Measurements from ENCODE around the gene MSI2.

The MSI2 gene

DNA sequence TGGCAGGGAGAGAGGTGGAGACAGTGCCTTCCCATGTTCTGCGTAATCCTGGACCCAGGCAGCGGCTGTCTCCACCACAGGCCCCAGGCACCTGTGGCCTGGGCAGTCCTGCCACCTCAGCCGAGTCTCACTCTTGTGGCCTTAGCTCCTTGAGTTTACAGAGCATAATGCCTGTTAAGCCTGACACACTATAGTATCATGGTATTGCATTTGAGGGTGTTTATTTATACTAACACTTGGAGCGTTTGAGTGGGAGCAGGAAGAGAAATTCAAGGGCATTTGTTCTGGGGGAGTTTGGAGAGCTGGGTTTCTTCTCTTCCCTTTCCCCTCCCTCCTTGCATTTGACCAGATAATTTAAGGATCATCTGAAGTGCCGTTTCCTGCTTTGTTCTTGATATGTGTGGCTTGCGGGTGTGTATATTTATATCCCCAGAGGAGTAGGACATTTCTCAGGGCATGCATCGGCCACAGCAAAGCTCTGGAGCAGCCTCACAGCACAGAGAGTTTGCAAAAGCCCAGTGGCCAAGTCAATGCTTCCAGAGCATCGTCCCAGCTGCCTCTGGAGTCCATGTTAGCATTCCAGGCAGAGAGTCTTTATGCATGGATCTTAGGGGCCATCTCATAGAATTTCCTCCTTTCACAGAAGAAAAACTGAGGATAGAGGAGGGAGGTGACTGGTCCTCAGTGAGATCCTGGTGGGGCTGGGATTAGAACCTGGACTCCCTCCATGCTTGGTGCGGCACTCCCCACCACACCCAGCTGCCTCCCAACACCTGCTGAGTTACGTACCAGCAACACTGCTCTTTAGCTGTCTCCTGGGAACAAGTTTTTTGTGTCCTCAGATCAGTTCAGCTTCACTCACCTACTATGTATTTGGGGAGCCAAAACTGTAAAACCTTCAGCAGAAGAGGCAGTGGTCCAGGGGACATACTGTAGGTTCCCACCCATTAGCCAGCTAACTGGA, 266.0 kb downstream of the MSI2 start:
- H3K9me3 Mint-ChIP-seq, result no peaks in the 10 kb centered on the region
- peaks cover 38% of the 10 kb centered on the region for H3K4me1 Mint-ChIP-seq
- no peaks in the 10 kb centered on the region for H3K27me3 Mint-ChIP-seq
- no peak overlapping the region for H3K27ac Mint-ChIP-seq
- H3K36me3 Mint-ChIP-seq, result peaks cover 6% of the 10 kb centered on the region
- no peak overlapping the region for H3K4me3 Mint-ChIP-seq
- ATAC-seq, result no peak

GRCh38 chr17:57523926-57524632, 267.8 kb downstream of the MSI2 start:
- Mint-ChIP-seq H3K36me3 (peaks cover under 1% of the 10 kb centered on the region), H3K4me1 (peaks cover 38% of the 10 kb centered on the region), H3K4me3 (no peak overlapping the region), H3K27ac (peak overlapping the region; percentile 68), H3K27me3 (no peaks in the 10 kb centered on the region), H3K9me3 (no peaks in the 10 kb centered on the region)
- no peak for ATAC-seq

- H3K4me1 Mint-ChIP-seq, result peaks cover 38% of the 10 kb centered on the region
- no peaks in the 10 kb centered on the region for H3K36me3 Mint-ChIP-seq
- ATAC-seq, result peak; percentile 45
- H3K27me3 Mint-ChIP-seq, result no peaks in the 10 kb centered on the region
- H3K4me3 Mint-ChIP-seq, result no peak overlapping the region
- no peaks in the 10 kb centered on the region for H3K9me3 Mint-ChIP-seq
- H3K27ac Mint-ChIP-seq, result no peak overlapping the region
These were observed 268.7 kb downstream of the MSI2 start for GRCh38 chr17:57524839-57525568.

DNA sequence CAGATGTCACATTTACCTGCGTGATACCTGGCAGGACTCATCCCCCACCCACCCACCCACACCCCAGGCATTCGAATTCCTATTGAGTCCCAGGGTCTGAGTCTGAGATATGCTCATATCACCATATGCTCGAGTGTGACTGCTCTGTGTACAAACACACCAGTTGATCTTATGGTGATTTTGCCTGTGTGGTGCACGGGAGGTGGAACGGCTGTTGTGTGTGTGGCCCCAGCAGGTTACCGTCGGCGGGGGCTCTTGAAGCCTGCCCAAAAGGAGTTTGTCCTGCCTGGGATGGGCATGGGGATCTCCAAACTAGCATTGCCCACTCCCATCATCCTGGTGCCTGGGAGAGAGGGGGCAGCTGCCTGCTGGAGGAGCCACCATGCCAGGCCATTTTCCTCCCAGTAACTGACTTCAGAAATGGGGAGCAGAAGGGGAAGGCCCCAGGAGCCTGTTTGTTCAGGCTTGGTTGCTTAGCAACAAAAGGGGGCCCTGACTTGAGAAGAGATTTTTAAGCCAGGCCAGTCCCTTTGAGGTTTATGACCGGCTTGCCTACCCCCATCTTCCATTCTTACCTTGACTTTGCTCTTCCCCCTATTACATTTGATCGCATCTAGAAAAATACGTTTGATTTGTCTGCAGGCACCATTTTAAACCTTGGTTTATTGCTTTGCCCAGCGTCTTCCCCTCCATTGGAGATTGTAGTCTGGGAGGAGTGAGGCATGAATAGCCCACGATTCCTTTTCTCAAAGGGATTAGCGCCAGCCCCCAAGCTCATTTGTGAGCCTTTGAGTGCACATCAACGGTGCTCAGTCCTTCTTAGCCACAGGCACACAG, 271.1 kb downstream of the MSI2 start:
- Mint-ChIP-seq H3K4me3 (no peak overlapping the region), H3K9me3 (no peaks in the 10 kb centered on the region), H3K4me1 (peaks cover 36% of the 10 kb centered on the region), H3K27ac (no peak overlapping the region), H3K36me3 (peaks cover 13% of the 10 kb centered on the region), H3K27me3 (no peaks in the 10 kb centered on the region)
- no peak for ATAC-seq

GRCh38 chr17:57528058-57528451, 271.7 kb downstream of the MSI2 start:
- Mint-ChIP-seq H3K4me3 (no peak overlapping the region), H3K27ac (no peak overlapping the region), H3K36me3 (peaks cover 19% of the 10 kb centered on the region), H3K27me3 (no peaks in the 10 kb centered on the region), H3K9me3 (no peaks in the 10 kb centered on the region), H3K4me1 (peaks cover 42% of the 10 kb centered on the region)
- ATAC-seq, result no peak

DNA sequence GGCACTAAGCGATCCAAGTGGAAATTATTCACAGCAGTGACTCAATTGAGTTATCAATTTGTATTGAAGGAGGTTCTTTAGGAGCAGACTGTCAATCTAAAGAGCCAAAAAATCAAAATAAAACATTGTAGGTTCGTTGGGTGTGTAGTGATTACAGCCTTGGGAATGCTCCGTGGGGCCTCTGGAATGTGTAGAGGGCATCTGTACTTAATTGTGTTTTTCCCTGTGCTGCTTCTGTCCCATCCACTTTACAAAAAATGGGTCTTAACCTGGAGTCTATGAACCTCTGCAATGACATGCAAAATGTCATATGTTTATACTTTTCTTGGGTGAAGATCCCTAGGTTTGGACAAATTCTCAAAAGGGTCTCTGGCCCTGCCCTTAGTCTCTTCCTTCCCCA, 273.7 kb downstream of the MSI2 start:
- H3K27me3 Mint-ChIP-seq, result no peaks in the 10 kb centered on the region
- peaks cover 24% of the 10 kb centered on the region for H3K36me3 Mint-ChIP-seq
- H3K4me3 Mint-ChIP-seq, result no peak overlapping the region
- H3K9me3 Mint-ChIP-seq, result no peaks in the 10 kb centered on the region
- H3K4me1 Mint-ChIP-seq, result peaks cover 33% of the 10 kb centered on the region
- ATAC-seq, result no peak
- peak overlapping the region; percentile 21 for H3K27ac Mint-ChIP-seq

- H3K4me1 Mint-ChIP-seq, result peaks cover 28% of the 10 kb centered on the region
- no peaks in the 10 kb centered on the region for H3K27me3 Mint-ChIP-seq
- H3K9me3 Mint-ChIP-seq, result no peaks in the 10 kb centered on the region
- peak overlapping the region; percentile 21 for H3K27ac Mint-ChIP-seq
- peaks cover 24% of the 10 kb centered on the region for H3K36me3 Mint-ChIP-seq
- ATAC-seq, result no peak
- no peak overlapping the region for H3K4me3 Mint-ChIP-seq
These were observed 274.2 kb downstream of the MSI2 start for GRCh38 chr17:57530508-57530907.

GRCh38 chr17:57531078-57531477, 274.8 kb downstream of the MSI2 start:
- Mint-ChIP-seq H3K27me3 (no peaks in the 10 kb centered on the region), H3K36me3 (peaks cover 24% of the 10 kb centered on the region), H3K4me1 (peaks cover 27% of the 10 kb centered on the region), H3K4me3 (no peak overlapping the region), H3K9me3 (no peaks in the 10 kb centered on the region), H3K27ac (no peak overlapping the region)
- no peak for ATAC-seq

GRCh38 chr17:57531648-57532504, 275.6 kb downstream of the MSI2 start:
- H3K9me3 Mint-ChIP-seq, result no peaks in the 10 kb centered on the region
- no peak for ATAC-seq
- H3K27ac Mint-ChIP-seq, result peak overlapping the region; percentile 53
- H3K27me3 Mint-ChIP-seq, result no peaks in the 10 kb centered on the region
- H3K4me1 Mint-ChIP-seq, result peaks cover 27% of the 10 kb centered on the region
- H3K4me3 Mint-ChIP-seq, result no peak overlapping the region
- H3K36me3 Mint-ChIP-seq, result peaks cover 24% of the 10 kb centered on the region

DNA sequence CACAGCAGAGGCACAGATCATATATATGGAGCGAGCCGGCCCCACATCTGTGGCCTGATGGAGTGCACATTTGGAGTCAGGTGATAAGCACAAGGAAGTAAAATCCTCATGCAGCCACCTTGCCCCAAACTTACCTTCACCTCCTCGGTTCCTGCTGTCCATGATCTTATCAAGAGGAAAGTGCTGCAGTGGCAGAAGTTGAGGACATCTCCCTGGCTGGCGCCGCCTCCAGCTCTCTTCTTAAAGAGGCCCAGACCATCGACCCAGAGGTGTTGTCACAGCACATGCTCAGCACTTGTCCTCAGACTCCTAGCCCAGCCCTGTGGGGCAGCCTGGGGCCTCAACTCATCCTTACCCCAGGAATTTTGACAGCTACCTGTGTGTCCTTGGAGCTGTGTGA, 276.2 kb downstream of the MSI2 start:
- no peaks in the 10 kb centered on the region for H3K27me3 Mint-ChIP-seq
- H3K27ac Mint-ChIP-seq, result peak overlapping the region; percentile 53
- peaks cover 24% of the 10 kb centered on the region for H3K36me3 Mint-ChIP-seq
- no peak overlapping the region for H3K4me3 Mint-ChIP-seq
- ATAC-seq, result no peak
- H3K9me3 Mint-ChIP-seq, result no peaks in the 10 kb centered on the region
- H3K4me1 Mint-ChIP-seq, result peaks cover 27% of the 10 kb centered on the region

GRCh38 chr17:57532966-57533365, 276.6 kb downstream of the MSI2 start:
- H3K27me3 Mint-ChIP-seq, result no peaks in the 10 kb centered on the region
- H3K4me3 Mint-ChIP-seq, result no peak overlapping the region
- H3K36me3 Mint-ChIP-seq, result peaks cover 24% of the 10 kb centered on the region
- peaks cover 27% of the 10 kb centered on the region for H3K4me1 Mint-ChIP-seq
- ATAC-seq, result no peak
- no peaks in the 10 kb centered on the region for H3K9me3 Mint-ChIP-seq
- no peak overlapping the region for H3K27ac Mint-ChIP-seq

- peaks cover 27% of the 10 kb centered on the region for H3K4me1 Mint-ChIP-seq
- ATAC-seq, result no peak
- no peak overlapping the region for H3K4me3 Mint-ChIP-seq
- H3K36me3 Mint-ChIP-seq, result peaks cover 24% of the 10 kb centered on the region
- H3K9me3 Mint-ChIP-seq, result no peaks in the 10 kb centered on the region
- H3K27ac Mint-ChIP-seq, result no peak overlapping the region
- no peaks in the 10 kb centered on the region for H3K27me3 Mint-ChIP-seq
These were observed 277.5 kb downstream of the MSI2 start for GRCh38 chr17:57533684-57534305.

- no peak overlapping the region for H3K4me3 Mint-ChIP-seq
- H3K27ac Mint-ChIP-seq, result peak overlapping the region; percentile 28
- no peaks in the 10 kb centered on the region for H3K9me3 Mint-ChIP-seq
- peaks cover 24% of the 10 kb centered on the region for H3K36me3 Mint-ChIP-seq
- no peaks in the 10 kb centered on the region for H3K27me3 Mint-ChIP-seq
- ATAC-seq, result no peak
- H3K4me1 Mint-ChIP-seq, result peaks cover 27% of the 10 kb centered on the region
These were observed 278.5 kb downstream of the MSI2 start for GRCh38 chr17:57534863-57535248.

All from stimulated activated memory B cell treated with anti-CD40 and anti-IgM and Interleukin-4, amounts not matched to agents 10 μg/mL and 1 μg/mL and 100 μg/mL, for 72 hours (primary cell).